Fibroblast of skin of scalp (primary cell): Measurements from ENCODE around the gene PFKP.
"Not testable (repeated sequence)": the region's sequence is repeated elsewhere in the genome, so short reads cannot be mapped to it uniquely, and the experiment has no call there.

Source experiments
- DNase-seq: peaks from one replicate; pipeline ENCODE4 v3.0.0-alpha.2; 2013

The PFKP gene

DNA sequence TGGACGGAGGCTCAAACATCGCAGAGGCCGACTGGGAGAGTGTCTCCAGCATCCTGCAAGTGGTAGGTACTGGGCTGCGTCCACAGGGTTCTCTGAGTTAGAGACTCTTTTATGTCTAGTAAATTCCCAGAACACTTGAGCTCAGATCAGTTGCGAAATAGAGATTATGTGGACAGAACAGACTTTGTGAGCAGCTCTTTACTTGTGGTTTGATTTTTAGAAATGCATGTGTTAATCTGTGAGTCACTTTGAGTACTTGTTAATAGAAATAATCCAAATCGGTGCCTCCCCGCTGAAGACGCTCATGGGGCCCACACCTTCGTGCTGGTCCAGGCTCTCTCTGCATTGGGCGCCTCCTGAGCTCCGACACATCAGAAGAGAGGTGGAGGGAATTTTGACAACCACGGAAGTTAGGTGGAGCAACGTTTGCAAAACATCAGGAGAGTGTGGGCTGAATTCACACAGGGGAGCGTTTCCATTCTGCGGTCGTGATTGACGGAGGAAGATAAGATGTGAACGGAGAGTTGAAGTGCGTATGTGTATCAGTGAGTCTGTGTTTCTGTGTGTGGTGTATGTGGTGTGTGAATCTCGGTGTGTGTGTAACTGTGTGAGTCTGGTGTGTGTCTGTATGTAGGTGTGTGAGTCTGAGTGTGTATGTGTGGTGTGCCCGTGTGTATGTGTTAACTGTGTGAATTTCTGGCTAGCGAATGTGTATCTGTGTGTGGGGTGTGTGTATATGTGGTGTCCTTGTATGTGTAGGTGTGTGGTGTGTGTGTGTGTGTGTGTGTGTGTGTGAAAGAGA is 32.1 kb downstream of the PFKP start:
- DNase-seq = peak; percentile 66

DNA sequence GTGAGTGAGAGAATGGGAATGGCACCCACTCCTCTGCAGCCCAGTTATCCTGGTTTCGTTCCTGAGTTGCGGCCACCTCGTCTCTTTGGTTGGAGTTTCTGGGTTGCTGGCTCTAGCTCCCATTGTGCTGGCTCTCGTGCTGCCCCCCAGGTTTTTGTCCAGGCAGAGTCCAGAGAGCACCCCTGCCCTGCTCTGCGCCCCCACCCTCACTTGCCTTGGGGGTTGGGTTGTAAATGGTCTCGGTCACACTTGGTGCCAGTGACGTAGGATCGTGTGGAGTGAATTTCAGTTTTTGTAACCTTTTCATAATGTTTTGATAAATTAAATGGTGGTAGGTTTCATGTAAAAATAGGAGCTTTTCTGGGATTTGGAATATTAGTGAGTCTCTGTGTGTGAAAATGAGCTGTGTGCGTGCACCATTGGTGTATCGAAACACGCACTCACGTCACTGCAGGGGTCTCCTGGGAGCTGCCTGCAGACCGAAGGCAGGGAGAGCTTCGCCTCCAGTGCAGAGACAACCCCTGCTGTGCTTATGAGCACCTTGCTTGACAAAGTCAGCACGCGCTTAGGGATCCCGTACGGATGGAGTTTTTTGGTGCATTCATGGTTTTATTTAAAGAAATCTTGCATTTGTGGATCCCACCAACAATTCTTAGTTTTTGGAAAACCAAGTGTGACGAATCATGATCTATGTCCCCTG is 32.9 kb downstream of the PFKP start:
- no peak for DNase-seq

DNA sequence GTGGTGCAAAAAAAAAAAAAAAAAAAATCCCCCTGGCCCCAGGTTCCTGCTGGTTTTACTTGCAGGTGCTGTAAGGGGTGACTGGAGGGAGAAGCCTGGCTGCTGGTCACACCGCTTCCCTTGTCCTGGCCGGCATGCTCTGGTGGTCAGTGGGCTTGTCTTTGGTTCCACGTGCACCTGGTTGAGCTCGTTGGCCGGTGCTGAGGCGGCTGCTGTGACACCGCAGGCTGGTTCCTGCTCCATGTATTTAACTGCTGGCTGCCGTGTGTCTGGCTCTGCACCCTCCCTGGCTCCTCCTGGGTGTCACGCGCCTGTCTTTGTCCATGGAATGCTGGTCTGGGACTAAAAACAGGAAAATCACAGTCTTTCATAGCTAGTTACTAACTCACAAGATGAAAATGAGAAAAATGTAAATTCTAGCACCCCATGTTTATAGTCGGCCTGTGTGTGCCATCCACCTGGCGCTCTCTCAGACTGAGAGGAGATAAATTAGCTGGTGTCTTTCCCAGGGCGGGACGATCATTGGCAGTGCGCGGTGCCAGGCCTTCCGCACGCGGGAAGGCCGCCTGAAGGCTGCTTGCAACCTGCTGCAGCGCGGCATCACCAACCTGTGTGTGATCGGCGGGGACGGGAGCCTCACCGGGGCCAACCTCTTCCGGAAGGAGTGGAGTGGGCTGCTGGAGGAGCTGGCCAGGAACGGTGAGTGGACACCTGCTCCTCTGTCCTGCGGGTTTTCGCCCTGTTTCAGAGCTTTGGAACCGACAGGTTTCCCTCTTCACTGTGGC is 33.7 kb downstream of the PFKP start:
- DNase-seq = no peak

DNA sequence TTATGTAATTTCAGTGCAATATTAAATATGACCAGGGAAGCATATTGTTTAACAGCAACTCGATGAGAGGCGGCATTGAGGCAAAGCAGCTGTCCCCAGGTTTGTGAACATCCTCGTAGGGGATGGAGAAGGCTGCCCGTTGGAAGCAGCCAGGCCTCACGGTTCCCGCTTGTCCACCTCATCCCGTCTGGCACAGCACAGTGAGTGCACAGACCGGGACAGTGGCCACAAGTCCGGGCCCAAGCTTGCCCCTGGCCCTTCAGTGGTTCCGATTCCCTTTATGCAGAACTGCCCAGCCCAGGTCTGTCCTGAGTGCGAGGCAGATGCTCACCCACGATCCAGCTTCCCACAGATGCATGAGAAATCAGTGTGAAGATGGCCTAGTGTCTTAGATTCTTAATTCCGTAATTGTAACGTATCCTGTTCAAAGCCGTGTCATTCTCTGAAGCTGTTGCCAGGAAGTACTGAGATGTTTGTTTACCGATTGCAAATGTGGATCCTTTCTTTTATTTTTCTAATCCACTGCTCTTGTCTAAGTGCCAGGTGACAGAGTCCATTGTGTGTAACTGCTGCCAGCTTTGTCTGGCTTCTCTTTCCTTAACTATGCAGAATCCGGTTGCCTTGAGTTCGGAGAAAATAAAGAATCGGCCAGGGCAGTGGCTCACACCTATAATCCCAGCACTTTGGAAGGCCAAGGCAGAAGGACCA is 35.5 kb downstream of the PFKP start:
- no peak for DNase-seq

DNA sequence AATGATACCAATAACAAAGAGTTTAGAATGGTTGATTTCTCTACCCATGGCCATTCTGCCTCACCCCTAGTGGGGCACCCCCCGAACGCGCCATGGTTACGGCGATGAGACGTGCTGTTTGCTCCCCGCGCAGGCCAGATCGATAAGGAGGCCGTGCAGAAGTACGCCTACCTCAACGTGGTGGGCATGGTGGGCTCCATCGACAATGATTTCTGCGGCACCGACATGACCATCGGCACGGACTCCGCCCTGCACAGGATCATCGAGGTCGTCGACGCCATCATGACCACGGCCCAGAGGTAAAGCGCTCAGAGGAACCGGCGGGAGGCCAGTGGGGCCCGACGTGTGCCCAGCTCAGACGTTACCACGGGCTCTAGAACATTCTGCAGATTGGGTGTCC is 36.3 kb downstream of the PFKP start:
- DNase-seq = no peak

DNA sequence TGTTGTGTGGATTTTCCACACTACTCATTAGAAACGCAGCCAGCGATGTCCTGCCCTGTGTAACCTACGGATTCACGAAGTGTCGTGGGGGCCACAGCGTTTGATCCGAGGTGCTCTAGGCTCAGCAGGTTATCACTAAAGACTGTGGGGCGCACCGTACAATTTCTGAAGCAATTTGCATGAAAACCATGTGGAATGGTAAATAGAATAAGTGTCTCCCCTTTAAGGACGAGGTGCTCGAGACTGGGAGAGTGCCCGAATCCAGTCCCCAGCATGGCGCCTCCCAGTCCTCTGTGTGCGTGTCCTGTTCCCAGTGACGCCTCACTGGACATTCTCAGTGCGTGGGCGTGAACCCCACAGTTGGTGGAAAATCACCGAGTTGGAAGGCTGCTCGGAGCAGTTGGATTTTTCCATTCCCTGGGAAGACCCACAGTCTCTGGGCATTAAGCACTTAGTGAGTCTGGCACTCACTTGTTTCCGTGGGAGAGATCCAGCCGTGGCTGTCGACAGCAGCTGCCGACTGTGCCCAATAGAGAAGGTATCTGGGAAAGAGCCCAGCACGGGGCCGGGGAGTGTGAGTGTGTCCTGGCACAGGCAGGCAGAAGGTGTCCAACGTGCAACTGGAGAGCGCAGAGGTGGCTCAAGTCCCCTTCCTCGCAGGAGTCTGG is 37.0 kb downstream of the PFKP start:
- DNase-seq = no peak

DNA sequence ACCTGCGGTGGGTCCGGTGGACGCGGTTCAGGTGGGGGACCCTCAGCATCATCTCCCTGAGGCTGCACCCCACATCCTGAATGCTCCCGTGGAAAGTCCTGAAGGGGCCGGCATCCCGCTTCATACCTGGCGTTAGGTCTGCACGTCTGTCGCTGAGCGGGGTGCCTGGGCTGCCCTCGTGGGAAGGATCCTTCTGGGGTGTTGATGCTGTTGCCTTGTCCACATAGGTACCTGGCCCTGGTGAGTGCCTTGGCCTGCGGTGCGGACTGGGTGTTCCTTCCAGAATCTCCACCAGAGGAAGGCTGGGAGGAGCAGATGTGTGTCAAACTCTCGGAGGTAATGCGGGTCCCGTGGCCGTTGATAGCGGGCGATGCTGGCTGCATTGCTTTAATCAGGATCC is 37.8 kb downstream of the PFKP start:
- DNase-seq = no peak

DNA sequence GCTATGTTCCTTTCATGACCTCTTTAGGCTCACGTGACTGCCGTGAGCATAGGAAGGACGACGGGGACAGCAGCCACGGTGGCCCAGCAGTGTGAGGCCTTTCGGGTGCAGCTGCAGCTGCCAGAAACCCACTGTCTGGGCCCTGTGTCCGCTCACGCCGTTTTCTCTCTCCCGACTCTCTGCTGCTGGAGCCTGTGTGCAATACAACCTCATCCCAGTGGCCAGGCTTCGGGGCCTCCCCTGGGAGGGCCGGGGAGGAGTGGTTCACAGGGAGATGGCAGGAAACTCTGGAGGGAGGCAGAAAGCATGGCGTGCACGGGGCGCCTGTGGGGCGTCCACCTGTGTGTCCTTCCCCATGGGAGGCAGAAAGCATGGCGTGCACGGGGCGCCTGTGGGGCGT is 38.6 kb downstream of the PFKP start:
- DNase-seq = no peak

DNA sequence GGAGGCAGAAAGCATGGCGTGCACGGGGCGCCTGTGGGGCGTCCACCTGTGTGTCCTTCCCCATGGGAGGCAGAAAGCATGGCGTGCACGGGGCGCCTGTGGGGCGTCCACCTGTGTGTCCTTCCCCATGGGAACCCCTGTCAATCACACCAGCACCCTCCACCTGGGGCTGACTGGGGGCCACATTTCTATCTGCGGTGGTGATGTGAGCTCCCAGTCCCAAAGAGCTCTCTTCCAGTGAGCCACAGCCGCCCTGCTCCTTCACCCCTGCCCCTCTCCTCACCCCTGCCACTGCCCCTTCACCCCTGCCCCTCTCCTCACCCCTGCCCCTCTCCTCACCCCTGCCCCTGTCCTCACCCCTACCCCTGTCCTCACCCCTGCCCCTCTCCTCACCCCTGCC is 39.0 kb downstream of the PFKP start:
- DNase-seq = not testable (repeated sequence)

DNA sequence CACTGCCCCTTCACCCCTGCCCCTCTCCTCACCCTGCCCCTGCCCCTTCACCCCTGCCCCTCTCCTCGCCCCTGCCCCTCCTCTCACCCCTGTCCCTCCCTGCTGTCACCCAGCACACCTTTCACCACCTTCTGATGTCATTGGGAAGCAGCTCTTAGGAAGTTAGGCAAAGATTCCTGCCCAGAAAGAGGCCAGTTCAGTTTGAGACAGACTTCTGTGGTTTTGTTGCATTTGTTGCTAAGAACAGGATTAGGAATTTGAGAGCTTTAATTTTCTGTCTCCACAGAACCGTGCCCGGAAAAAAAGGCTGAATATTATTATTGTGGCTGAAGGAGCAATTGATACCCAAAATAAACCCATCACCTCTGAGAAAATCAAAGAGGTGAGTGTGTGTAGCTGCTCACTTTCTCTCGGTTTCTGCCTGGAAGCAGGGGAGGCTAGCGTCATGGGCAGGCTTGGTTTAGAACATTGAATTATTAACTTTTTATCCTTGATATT is 39.6 kb downstream of the PFKP start:
- peak; percentile 19 for DNase-seq

DNA sequence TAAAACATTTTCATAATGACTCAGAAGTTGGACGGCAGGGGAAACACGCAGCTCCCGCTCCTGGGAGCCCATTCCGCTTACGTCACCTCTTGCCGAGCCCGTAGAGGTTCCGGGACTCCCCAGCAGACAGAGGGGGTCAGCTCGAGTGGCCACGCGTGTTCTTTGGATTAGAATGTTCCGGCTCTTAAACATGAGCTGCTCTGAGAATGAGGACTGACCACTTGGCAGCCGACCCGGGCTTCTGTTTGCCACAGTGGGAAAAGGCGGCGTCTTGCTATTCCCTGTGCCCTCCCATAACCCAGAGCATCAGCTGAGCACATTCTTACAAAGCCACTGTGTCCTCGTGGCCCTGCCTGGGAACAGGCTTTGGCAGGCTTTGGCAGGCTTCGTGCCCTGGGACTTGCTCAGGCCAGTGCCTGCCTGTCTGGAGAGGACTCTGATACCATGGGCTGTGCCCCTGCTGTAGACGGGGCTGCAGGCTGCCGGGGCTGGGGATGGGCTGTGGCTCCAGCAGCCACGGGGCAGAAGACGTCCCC is 40.1 kb downstream of the PFKP start:
- peak; percentile 70 for DNase-seq

DNA sequence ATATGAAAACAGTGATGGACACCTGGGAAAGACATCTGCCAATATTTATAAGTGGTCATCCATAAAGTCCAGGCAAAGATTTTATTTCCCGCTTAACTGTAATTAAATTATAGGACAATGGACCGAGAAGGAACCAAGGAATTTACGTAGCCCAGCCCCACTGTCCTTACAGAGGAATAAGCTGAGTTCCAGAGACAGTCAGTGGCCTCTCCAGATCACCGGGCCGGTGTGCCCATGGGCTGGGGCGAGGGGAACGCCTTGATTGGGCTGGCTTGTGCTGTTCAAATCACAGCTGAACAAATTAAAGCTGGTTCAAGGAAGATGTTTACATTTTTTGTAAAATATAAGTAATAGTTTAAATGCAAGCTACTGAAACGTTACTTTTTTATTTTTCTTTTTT is 40.7 kb downstream of the PFKP start:
- no peak for DNase-seq

DNA sequence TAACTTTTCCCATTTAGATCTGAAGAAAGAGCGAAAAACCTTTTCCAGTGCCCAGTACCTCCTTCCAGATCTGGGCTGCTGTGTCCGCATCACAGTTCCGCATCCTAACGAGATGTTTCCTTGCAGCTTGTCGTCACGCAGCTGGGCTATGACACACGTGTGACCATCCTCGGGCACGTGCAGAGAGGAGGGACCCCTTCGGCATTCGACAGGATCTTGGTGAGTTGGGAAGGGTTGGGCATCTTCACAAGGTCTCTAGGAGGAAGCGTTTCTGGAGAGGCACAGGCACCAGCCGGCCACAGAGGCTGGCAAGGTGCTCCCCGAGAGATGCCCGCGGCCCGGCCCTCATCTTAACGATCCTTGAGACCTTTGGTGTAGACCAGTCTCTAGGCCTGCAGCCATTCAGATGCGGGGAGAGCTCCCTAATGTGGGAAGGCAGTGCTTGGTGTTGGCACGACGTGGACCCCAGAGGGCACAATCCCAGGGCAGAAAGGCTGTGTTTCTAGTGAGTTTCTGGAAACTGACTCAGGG is 41.3 kb downstream of the PFKP start:
- DNase-seq = no peak

DNA sequence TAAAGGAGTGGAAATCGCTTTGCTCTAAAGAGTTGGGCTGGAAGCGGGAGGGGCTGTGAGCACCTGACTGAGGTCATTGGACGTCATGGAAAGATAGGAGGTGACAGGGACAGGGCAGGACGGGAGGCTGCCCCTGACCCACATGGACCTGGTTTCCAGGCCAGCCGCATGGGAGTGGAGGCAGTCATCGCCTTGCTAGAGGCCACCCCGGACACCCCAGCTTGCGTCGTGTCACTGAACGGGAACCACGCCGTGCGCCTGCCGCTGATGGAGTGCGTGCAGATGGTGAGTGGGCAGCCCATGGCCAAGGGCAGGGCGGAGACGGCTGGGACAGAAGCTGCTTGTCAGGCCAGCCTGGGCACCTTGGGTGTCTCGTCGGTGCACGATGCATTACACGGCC is 41.8 kb downstream of the PFKP start:
- no peak for DNase-seq

DNA sequence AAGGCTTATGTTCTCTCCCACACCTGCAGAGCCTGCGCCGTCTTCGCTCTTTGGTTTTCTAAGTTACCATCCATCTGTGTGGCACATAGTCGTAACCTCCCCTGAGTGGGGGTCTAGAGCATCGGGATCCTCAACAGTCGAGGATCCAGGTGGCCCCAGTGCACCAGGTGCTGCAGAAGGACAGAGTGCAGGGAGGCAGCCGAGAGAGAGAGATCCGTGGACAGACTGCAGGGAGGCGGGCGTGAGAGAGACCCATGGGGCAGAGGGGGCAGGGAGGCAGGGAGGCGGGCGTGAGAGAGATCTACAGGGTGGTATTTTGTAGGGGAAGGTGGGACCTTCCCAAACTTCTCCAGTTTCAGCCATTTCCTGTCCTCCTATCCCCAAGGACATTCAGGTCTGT is 42.3 kb downstream of the PFKP start:
- DNase-seq = no peak

DNA sequence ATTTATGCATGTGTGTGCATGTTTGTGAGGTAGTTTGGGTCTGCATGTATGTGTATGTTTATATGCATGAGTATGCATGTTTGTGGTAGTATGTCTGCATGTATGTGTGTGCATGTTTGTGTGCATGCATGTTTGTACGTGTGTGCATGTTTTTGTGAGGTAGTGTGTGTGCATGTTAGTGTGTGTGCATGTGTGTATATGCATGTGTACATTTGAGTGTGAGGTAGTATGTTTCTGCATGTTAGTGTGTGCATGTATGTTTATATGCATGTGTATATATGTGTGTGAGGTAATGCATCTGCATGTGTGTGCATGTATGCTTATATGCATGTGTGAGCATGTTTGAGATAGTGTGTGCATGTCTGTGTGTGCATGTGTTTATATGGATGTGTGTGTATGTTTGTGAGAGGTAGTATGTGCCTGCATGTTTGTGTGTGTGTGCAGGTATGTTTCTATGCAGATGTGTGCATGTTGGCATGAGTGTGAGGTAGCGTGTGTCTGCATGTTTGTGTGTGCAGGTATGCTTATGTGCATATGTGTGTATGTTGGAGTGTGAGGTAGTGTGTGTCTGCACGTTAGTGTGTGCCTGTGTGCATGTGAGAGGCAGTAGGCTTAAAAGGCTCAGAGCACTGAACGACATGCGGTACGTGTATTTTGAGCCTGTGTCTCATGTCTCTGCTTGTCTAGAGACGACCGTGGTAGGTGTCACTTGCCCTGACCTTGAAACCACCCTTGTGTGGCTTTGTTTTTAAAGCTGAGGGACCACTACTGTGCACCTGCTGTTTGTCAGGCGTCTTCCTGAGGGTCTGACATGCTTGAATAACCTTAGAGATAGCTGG is 43.7 kb downstream of the PFKP start:
- no peak for DNase-seq

DNA sequence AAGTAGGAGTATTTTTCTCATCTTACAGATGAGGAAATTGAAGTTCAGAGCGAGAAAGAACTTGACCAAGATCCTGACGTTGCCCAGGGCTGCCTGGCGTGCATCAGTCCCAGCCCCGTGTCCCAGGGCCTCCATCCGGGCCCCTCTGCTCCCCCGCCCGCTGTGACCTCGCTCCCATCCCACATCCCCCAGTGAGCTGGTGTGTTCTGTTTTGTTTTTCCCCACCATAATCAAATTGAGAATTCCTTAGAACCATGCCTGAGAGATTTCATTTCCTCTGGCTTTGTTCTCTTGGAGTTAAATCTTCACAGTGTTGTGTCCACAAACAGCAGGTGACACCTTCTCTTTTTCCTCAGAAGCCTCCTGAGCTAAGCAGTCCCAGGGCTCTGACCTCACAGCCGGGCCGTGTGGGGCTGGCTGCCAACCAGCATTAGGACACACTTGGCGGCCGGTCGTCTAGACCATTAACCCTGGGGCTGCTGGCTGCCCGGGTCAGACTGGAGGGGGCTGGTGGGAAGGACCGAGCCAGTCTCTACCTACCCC is 44.3 kb downstream of the PFKP start:
- no peak for DNase-seq

DNA sequence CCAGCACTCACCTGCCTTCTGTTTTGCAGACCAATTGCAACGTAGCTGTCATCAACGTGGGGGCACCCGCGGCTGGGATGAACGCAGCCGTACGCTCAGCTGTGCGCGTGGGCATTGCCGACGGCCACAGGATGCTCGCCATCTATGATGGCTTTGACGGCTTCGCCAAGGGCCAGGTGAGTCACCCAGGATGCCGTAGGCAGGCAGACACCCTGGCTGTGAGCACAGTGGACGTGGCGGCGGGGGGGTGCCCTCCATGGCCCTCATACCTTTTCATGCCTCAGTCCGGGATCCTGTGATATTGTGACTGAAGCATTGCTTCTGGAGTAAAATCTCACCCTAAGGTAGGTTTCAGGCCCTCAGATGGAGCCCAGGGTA is 46.0 kb downstream of the PFKP start:
- no peak for DNase-seq

DNA sequence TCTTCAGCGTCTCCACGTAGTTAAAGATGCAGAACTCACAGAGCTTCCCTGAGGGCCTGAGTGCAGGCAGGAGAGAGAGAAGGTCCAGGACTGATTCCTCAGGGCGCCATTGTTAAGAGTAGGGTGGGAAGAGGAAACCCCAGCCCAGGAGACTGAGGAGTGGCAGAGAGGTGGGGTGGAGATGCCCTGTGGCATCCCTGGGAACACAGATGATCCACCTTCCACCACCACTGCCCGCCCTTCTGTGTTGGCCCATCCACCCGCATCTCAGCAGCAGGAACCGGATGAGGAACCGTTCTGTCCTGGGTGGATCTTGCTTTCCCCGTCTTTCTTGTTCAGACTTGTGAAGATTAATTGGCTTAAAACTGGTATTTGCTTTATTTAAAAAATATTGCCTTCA is 48.3 kb downstream of the PFKP start:
- no peak for DNase-seq

DNA sequence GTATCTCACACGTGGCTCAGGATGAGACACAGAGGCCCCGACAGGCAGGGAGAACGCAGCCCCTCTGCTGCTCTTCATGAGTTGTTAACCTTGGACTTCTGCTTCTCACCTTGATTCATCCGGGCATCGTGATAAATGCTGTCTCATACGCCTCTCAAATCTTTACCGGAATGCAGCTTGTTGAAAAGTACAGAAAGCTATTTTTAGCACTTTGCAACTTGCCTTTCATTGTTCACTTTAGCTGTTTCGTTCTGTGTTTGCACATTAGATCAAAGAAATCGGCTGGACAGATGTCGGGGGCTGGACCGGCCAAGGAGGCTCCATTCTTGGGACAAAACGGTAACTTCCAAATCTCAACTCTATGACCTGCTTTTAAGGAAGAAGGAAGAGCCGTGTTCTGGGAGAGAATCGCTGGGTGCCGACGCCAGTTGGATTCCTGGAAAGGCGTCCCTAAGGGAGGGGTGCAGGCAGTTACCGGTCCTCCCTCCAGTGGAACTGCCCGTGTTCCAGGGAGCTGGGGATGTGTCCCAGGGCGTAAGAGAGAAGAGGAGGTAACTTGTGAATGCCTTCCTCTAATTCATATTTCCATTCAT is 49.3 kb downstream of the PFKP start:
- no peak for DNase-seq
